Activated CD4-positive, alpha-beta T cell treated with anti-CD3 and anti-CD28 coated beads, Interleukin-2, amount 10 ng/mL, durations not matched to agents 7 days and 5 days (primary cell): ENCODE results near the gene ZCWPW1. TPM values are rescaled to one million over a fixed set of nuclear protein-coding genes. Genes with fewer than 3 reads are reported as not detected.
"Not testable (repeated sequence)": the region's sequence is repeated elsewhere in the genome, so short reads cannot be mapped to it uniquely, and the experiment has no call there.

ENCODE experiments used
- CTCF ChIA-PET: fragments of 350-600 bp; sonication (Branson Sonifier 250); formaldehyde crosslinking; loops from one replicate; lab custom pipeline; 2021; ENCODE audit warnings: antibody characterized with exemption; lab: Charles Lee
- POLR2A ChIA-PET: fragments of 350-600 bp; sonication (Branson Sonifier 250); formaldehyde crosslinking; loops from one replicate; lab custom pipeline; 2021; ENCODE audit warnings: antibody characterized with exemption; lab: Charles Lee
- DNase-seq: peaks from one replicate; pipeline ENCODE4 v3.0.0-alpha.2; 2020
- H3K27ac Mint-ChIP-seq: one replicate; pipeline ENCODE4 v1.8.0; 2021; ENCODE audit warnings: mild to moderate bottlenecking, moderate library complexity, mixed read lengths
- H3K27me3 Mint-ChIP-seq: one replicate; pipeline ENCODE4 v1.8.0; 2021; ENCODE audit warnings: mixed read lengths
- H3K36me3 Mint-ChIP-seq: one replicate; pipeline ENCODE4 v1.8.0; 2021; ENCODE audit warnings: low read depth, mixed read lengths
- H3K4me1 Mint-ChIP-seq: one replicate; pipeline ENCODE4 v1.8.0; 2021; ENCODE audit warnings: mixed read lengths
- H3K4me3 Mint-ChIP-seq: one replicate; pipeline ENCODE4 v1.8.0; 2021; ENCODE audit warnings: mild to moderate bottlenecking, moderate library complexity, mixed read lengths
- H3K9me3 Mint-ChIP-seq: one replicate; pipeline ENCODE4 v1.8.0; 2021; ENCODE audit warnings: mixed read lengths
- total RNA-seq, 2 experiments: library from RNA; stranded (reverse); gene quantifications; one replicate each; pipeline ENCODE4 v1.2.3, GENCODE V29; 2021

ZCWPW1 gene
- total RNA-seq, 2 experiments from 2014 or later: 2.4 to 2.7 TPM

DNA sequence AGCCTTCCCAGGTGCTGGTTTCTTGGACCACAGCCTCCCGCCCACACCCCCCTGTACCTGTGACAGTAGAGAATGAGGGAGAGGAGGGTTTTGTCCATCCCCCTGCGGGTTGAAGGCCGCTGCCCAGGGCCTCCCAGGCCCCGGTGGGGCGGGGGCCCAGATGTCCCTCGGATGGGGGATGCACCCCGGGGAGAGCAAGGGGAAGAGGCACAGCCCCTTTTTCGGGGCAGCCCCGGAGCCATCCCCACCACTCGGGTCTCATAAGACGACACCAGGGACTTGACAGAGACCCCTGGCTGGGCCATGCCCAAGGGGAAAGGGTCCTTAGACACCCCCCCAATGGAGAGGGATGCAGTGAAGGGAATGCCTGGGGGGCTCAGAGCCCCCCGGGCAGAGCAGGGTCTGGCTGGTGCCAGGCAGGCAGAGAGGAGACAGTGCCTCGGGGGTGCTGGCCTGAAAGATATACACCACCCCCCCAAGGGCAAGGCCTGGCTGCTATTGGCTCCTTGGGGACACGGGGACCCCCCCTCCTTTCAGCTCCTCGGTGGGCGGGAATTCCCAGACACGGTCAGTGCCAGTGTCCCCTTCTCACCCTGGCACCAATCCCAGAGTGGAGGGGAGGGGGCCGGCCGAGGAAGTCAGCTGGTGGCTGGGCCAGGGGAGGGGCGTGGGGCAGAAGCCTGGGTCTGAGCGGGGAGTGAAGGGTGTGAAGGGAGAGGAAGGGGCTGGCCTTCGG, 39.3 kb upstream of the ZCWPW1 start:
- POLR2A ChIA-PET: no interaction called here
- Mint-ChIP-seq H3K9me3 (no peaks in the 10 kb centered on the region), H3K4me3 (no peak overlapping the region), H3K27ac (peak overlapping the region; percentile 31), H3K4me1 (peaks cover 11% of the 10 kb centered on the region), H3K27me3 (no peaks in the 10 kb centered on the region), H3K36me3 (peaks cover 24% of the 10 kb centered on the region)
- DNase-seq: no peak
- CTCF ChIA-PET: interaction anchor here (1.1 kb wide), 2 partner anchors 82 to 119 kb away, joined by 3 read pairs; partner anchors contain the start of gene FBXO24

DNA sequence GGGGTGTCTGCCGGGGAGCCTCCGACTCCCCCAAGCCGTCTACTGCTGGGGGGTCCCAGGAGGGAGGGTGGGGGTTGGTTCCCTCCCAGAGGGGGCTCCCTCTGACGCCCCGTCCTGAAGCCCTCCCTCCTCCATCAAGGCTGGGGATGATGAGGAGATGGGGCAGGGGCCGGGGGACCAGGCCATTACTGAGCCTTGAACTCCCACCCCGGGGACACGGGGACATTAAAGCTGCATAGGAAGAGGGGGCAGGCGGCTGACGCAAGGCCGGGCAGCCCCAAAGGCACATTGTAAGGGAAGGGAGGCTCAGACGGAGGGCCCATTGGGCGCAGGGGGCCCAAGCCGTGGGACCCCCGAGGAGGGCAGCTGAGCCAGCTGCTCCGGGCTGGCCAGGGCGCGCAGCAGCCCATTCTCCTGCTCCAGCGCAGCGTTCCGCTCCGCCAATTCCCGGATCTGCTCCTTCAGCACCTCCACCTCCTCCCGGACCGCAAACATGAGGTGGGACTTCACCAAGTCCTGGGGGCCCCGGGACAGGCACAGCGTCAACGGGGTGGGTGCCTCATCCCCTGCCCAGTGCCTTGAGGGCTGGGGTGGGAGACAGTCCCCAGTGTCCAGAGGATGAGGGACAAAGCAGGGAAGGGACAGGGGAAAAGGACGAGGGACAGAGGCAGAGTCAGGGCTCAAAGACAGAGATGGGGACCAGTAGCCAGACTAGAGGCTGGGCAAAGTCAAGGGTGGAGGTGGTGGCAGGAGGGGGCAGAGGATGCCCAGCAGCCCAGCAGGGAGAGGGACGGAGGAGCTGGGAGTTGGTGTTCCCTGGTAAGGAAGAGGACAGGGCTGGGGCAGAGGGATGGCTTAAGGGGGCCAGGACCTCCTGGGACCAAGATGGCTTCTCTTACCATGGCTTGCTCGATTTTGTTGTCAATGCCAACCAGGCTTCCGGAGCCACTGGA, 38.4 kb upstream of the ZCWPW1 start:
- Mint-ChIP-seq H3K4me3 (no peak overlapping the region), H3K27ac (peak overlapping the region; percentile 31)
- POLR2A ChIA-PET: no interaction called here

DNA sequence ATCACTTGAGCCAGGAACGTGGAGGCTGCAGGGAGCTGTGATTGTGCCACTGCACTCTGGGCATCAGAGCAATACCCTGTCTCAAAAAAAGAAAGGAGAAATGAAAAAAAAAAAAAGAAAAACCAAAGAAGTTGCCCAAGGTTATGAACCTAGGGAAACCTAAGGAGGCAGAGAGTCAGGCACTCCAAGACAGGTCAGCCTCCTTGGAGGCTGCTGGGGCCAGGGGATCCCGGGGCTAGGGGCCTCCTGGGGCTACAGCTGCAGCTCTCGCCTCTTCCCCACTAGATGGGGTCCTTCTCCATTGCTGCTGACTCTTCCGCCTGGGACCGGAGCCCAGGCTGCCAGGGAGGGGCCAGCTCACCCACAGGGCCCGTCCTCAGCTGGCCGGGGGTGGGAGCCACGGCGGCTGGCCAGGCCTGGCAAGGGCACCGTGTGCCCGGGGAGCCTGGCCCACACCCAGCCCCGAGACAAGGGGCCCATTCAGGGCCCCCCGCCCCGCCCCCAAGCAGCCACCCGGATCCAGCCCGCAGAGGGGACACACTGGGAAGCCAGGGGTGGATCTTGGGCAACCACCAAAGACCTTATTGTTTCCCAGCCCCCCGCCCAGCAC, 37.3 kb upstream of the ZCWPW1 start:
- DNase-seq: no peak
- no peak overlapping the region for H3K4me3 Mint-ChIP-seq
- ChIA-PET POLR2A (no interaction called here), CTCF (interaction anchor here (1.0 to 1.4 kb wide), 4 partner anchors 9 to 94 kb away, joined by 3 to 5 read pairs (median 4); no protein-coding TSS in a partner anchor)
- H3K27me3 Mint-ChIP-seq: no peaks in the 10 kb centered on the region
- peaks cover 9% of the 10 kb centered on the region for H3K4me1 Mint-ChIP-seq
- H3K36me3 Mint-ChIP-seq: peaks cover 26% of the 10 kb centered on the region
- no peak overlapping the region for H3K27ac Mint-ChIP-seq
- H3K9me3 Mint-ChIP-seq: no peaks in the 10 kb centered on the region

More for the DNA sequence above, 38.4 kb upstream of the ZCWPW1 start:
- CTCF ChIA-PET: no interaction called here
- no peak for DNase-seq
- Mint-ChIP-seq H3K36me3 (peaks cover 24% of the 10 kb centered on the region), H3K4me1 (peaks cover 9% of the 10 kb centered on the region), H3K27me3 (no peaks in the 10 kb centered on the region), H3K9me3 (no peaks in the 10 kb centered on the region)

DNA sequence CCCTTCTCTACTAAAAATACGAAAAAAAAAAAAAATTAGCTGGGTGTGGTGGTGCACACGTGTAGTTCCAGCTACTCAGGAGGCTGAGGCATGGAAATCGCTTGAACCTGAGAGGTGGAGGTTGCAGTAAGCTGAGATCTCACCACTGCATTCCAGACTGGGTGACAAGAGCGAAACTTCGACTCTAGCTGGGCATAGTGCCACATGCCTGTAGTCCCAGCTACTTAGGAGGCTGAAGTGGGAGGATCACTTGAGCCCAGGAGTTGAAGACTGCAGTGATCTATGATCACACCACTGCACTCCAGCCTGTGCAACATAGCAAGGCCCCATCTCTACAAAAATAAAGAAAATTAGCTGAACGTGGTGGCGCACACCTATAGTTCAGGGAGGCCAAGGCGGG, 36.8 kb upstream of the ZCWPW1 start:
- CTCF ChIA-PET: interaction anchor here (1.0 to 1.4 kb wide), 6 partner anchors 9 to 100 kb away, joined by 3 to 5 read pairs (median 3); no protein-coding TSS in a partner anchor
- Mint-ChIP-seq H3K9me3 (no peaks in the 10 kb centered on the region), H3K4me1 (peaks cover 9% of the 10 kb centered on the region), H3K27ac (no peak overlapping the region), H3K4me3 (no peak overlapping the region), H3K27me3 (no peaks in the 10 kb centered on the region), H3K36me3 (peaks cover 30% of the 10 kb centered on the region)
- POLR2A ChIA-PET: no interaction called here
- DNase-seq: no peak

DNA sequence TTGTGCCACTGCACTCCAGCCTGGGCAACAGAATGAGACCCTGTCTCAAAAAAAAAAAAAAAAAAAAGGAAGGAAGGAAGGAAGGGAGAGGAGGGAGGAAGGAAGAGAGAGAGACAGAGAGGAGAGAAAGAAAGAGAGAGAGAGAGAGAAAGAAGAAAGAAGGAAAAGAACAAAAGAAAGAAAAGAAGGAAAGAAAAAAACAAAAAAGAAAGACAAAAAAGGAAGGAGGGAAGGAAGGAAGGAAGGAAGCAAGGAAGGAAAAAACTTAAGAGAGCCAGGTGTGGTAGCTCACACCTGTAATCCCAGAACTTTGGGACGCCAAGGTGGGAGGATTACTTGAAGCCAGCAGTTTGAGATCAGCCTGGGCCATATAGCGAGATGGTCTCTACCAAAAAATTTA, 36.3 kb upstream of the ZCWPW1 start:
- Mint-ChIP-seq H3K36me3 (peaks cover 27% of the 10 kb centered on the region), H3K4me3 (no peak overlapping the region), H3K4me1 (peaks cover 6% of the 10 kb centered on the region), H3K27me3 (no peaks in the 10 kb centered on the region), H3K9me3 (no peaks in the 10 kb centered on the region), H3K27ac (no peak overlapping the region)
- ChIA-PET CTCF (interaction anchor here (1.0 to 1.4 kb wide), 6 partner anchors 10 to 101 kb away, joined by 3 to 5 read pairs (median 3); no protein-coding TSS in a partner anchor), POLR2A (no interaction called here)
- DNase-seq: no peak

DNA sequence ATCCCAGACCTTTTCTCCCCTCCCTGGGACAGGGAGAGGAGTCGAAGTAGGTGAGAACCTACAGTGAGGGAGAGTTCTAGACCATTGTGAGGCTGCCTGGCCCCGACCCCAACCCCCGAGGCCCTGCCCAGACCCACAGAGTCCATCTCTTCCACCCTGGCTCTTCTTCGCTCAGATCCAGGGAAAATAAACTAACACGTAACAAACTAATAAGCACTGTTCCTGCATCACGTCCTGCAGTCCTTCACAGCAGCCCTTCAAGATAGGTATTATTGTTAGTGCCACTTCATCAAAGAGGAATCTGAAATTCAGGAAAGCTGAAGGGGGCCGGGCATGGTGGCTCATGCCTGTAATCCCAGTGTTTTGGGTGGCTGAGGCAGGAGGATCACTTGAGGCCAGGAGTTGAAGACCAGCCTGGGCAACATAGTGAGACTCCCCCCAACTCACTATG, 35.7 kb upstream of the ZCWPW1 start, which contains the start of gene SPACDR:
Gene SPACDR, minus strand, starts transcription at position 51 of the 451 bp plus-strand sequence. CDS start 235 bp downstream, outside the sequence.
- Mint-ChIP-seq H3K4me3 (no peak within 1 kb of the TSS), H3K4me1 (peaks cover 2% of the 10 kb centered on the region), H3K9me3 (no peaks in the 10 kb centered on the region), H3K36me3 (peaks cover 29% of the 10 kb centered on the region), H3K27me3 (no peaks in the 10 kb centered on the region), H3K27ac (no peak within 1 kb of the TSS)
- DNase-seq: no peak
- POLR2A ChIA-PET: no interaction called here
- CTCF ChIA-PET: interaction anchor here (1.0 to 1.7 kb wide), 5 partner anchors 9 to 102 kb away, joined by 3 to 5 read pairs (median 3); no protein-coding TSS in a partner anchor

DNA sequence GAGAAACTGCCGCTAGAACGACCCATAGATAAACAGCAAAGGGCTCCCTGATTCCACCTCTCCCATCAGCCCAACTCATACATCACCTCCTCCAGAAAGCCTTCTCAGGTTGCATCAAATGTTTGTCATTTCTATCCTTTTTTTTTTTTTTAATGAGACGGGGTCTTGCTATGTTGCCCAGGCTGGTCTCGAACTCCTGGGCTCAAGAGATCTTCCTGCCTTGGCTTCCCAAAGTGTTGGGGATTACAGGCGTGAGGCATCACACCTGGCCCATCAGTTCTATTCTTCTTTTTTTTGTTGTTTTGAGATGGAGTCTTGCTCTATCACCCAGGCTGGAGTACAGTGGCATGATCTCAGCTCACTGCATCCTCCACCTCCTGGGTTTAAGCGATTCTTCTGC, 28.5 kb upstream of the ZCWPW1 start:
- Mint-ChIP-seq H3K36me3 (peaks cover 14% of the 10 kb centered on the region), H3K9me3 (no peaks in the 10 kb centered on the region), H3K27ac (no peak overlapping the region), H3K4me3 (no peak overlapping the region), H3K27me3 (no peaks in the 10 kb centered on the region), H3K4me1 (peaks cover 19% of the 10 kb centered on the region)
- DNase-seq: no peak
- POLR2A ChIA-PET: no interaction called here
- CTCF ChIA-PET: interaction anchor here (0.6 to 0.7 kb wide), 2 partner anchors 18 to 826 kb away, joined by 3 read pairs; no protein-coding TSS in a partner anchor

DNA sequence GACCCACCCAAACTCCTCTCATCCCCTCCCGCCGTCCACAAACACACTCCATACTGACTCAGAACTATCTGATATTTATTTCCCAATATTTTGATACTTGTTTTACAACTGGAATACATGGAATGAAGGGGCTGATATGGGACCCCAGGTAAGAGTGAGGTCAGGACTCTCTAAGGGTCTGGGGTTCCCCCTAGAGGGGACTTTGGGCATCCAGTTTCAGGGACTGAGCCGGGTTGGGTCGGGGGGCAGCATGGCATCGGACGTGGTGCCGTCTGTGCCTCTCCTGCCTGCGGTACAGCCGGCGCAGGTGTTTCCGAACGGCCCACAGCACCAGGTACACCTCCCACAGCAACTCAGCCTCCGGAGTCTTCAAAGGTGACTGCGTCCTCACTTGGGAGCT, 28.1 kb upstream of the ZCWPW1 start:
- Mint-ChIP-seq H3K27me3 (no peaks in the 10 kb centered on the region), H3K4me3 (no peak overlapping the region), H3K36me3 (peaks cover 12% of the 10 kb centered on the region), H3K9me3 (no peaks in the 10 kb centered on the region), H3K27ac (no peak overlapping the region), H3K4me1 (peaks cover 19% of the 10 kb centered on the region)
- no peak for DNase-seq
- POLR2A ChIA-PET: no interaction called here
- CTCF ChIA-PET: interaction anchor here (0.6 to 1.3 kb wide), 3 partner anchors 12 to 825 kb away, joined by 3 to 4 read pairs (median 3); no protein-coding TSS in a partner anchor

DNA sequence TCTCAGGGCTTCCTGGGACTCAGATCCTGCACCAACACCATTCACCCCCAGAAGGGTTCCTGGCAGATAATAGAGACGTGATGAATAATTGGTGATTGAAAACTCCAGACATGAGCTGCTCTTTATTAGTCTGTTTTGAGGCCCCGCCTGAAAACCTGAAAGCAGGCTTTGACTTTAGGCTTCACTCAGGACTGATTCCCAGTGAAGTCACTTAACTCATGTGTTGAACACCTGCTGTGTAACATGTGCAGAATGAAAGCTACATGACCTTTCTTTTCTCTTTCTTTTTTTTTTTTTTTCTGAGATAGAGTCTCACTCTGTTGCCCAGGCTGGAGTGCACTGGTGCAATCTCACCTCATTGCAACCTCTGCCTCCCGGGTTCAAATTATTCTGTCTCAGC, 26.7 kb upstream of the ZCWPW1 start:
- no peaks in the 10 kb centered on the region for H3K27me3 Mint-ChIP-seq
- H3K9me3 Mint-ChIP-seq: no peaks in the 10 kb centered on the region
- peaks cover 27% of the 10 kb centered on the region for H3K4me1 Mint-ChIP-seq
- H3K4me3 Mint-ChIP-seq: no peak overlapping the region
- no peak for DNase-seq
- H3K27ac Mint-ChIP-seq: peak overlapping the region; percentile 60
- peaks cover 4% of the 10 kb centered on the region for H3K36me3 Mint-ChIP-seq
- ChIA-PET CTCF (interaction anchor here (0.6 to 2.3 kb wide), 7 partner anchors 10 to 171 kb away, joined by 3 to 9 read pairs (median 3); no protein-coding TSS in a partner anchor), POLR2A (interaction anchor here (0.6 to 0.8 kb wide), 3 partner anchors 15 to 38 kb away, joined by 3 to 9 read pairs (median 6); no protein-coding TSS in a partner anchor)

DNA sequence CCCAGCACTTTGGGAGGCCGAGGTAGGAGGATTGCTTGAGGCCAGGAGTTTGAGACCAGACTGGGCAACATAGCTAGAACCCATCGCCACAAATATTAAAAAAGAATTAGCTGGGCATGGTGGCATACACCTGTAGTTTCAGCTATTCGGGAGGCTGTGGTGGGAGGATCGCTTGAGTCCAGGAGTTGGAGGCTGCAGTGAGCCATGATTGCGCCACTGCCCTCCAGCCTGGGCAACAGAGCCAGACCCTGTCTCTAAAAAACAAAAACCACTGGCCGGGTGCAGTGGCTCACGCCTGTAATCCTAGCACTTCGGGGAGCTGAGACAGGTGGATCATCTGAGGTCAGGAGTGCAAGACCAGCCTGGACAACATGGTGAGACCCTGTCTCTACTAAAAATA, 25.4 kb upstream of the ZCWPW1 start:
- H3K9me3 Mint-ChIP-seq, H3K36me3 Mint-ChIP-seq, POLR2A ChIA-PET, H3K27me3 Mint-ChIP-seq, DNase-seq, H3K27ac Mint-ChIP-seq, H3K4me3 Mint-ChIP-seq: not testable (repeated sequence)
- H3K4me1 Mint-ChIP-seq: peaks cover 28% of the 10 kb centered on the region
- CTCF ChIA-PET: interaction anchor here (0.6 to 2.3 kb wide), 10 partner anchors 9 to 346 kb away, joined by 3 to 9 read pairs (median 4); partner anchors contain the start of gene ZCWPW1

DNA sequence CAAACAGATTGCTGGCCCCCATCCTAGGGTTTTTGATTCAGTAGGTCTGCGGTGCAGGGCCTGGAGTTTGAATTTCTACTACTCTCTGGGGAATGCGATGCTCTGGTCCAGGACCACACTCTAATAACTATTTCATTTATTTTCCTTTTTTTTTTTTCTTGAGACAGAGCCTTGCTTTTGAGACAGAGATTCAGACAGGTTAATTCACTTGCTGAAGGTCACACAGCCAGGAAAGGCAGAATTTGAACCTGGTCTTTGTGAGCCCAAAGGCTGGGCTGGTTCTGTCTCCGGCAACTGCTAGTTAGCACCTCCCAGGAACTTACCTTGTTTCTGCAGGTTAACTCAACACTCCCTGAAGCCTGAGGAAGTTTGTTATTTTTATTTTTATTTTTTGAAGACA, 24.0 kb upstream of the ZCWPW1 start:
- ChIA-PET CTCF (interaction anchor here (0.9 to 1.5 kb wide), 3 partner anchors 93 to 321 kb away, joined by 3 to 4 read pairs (median 3); partner anchors contain the start of gene MOSPD3), POLR2A (no interaction called here)
- H3K4me1 Mint-ChIP-seq: peaks cover 26% of the 10 kb centered on the region
- H3K9me3 Mint-ChIP-seq: no peaks in the 10 kb centered on the region
- no peaks in the 10 kb centered on the region for H3K27me3 Mint-ChIP-seq
- no peak overlapping the region for H3K4me3 Mint-ChIP-seq
- no peak overlapping the region for H3K27ac Mint-ChIP-seq
- no peak for DNase-seq
- H3K36me3 Mint-ChIP-seq: no peaks in the 10 kb centered on the region
